Stomach smooth muscle (tissue), 2 donors: ENCODE measurements around the gene OTC.
A peak's percentile ranks its signal among the peaks of the same experiment; 100 is the strongest.

ENCODE experiments used
- H3K27ac ChIP-seq: one replicate; pipeline ENCODE4 v1.7.0; 2013; ENCODE audit warnings: mild to moderate bottlenecking, low read length, inconsistent platforms
- H3K27me3 ChIP-seq, 2 donors: one replicate each; pipeline ENCODE4 v1.7.0; 2013; ENCODE audit warnings: low read length in 2 of 2; ENCODE audit not compliant: insufficient read depth in 2 of 2, control insufficient read depth in 1 of 2
- H3K36me3 ChIP-seq, 2 donors: one replicate each; pipeline ENCODE4 v1.7.0; 2013; ENCODE audit warnings: low read length in 2 of 2; ENCODE audit not compliant: control insufficient read depth in 2 of 2, insufficient read depth in 2 of 2
- H3K4me1 ChIP-seq: one replicate; pipeline ENCODE4 v1.7.0; 2013; ENCODE audit warnings: low read length; ENCODE audit not compliant: control insufficient read depth, insufficient read depth
- H3K4me3 ChIP-seq, 2 donors: one replicate each; pipeline ENCODE4 v1.7.0; 2013; ENCODE audit warnings: low read length in 2 of 2
- H3K9ac ChIP-seq, 2 donors: one replicate each; pipeline ENCODE4 v1.7.0; 2013; ENCODE audit warnings: low read length in 2 of 2, mild to moderate bottlenecking in 1 of 2
- H3K9me3 ChIP-seq, 2 donors: one replicate each; pipeline ENCODE4 v1.7.0; 2013; ENCODE audit warnings: low read length in 2 of 2; ENCODE audit not compliant: control insufficient read depth in 2 of 2
- donor health status: healthy.
- donor health status: Pancreatic carcinoma.

The OTC gene

DNA sequence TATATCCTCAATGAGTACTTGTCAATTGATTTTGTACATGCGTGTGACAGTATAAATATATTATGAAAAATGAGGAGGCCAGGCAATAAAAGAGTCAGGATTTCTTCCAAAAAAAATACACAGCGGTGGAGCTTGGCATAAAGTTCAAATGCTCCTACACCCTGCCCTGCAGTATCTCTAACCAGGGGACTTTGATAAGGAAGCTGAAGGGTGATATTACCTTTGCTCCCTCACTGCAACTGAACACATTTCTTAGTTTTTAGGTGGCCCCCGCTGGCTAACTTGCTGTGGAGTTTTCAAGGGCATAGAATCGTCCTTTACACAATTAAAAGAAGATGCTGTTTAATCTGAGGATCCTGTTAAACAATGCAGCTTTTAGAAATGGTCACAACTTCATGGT is at the start of gene OTC:
Gene OTC (plus strand): TSS at position 243 of the 400 bp plus-strand sequence. CDS start 93 bp downstream, at position 336.
- Histone ChIP-seq H3K9me3 (peaks cover 0 to 2% of the 10 kb centered on the region in 2 donors), H3K4me1 (no peaks in the 10 kb centered on the region), H3K27me3 (peaks cover 0 to 10% of the 10 kb centered on the region in 2 donors), H3K9ac (no peak within 1 kb of the TSS), H3K4me3 (no peak within 1 kb of the TSS), H3K36me3 (no peaks in the 10 kb centered on the region), H3K27ac (no peak within 1 kb of the TSS)

DNA sequence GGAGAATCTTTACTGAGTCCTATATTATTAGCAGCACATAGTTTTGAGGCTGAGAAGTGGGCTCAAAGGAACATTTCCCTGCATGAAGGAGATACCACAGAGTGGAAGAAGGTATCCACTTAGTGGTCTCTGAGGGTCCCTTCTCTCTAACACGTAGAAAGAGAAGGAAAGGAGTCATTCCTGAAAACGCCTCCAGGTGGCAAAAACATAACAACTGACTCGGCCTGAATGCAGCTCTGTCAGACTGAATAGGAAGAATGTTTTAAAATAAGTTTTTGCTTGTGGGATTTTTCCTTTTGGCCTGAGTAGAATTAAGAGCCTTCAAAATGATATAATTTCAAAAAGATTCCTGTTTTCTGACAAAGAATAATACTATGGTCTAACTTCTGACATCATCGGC is 48.4 kb upstream of the OTC start:
- H3K4me1 ChIP-seq, result no peaks in the 10 kb centered on the region
- H3K36me3 ChIP-seq, result no peaks in the 10 kb centered on the region
- peaks cover 0 to 2% of the 10 kb centered on the region in 2 donors for H3K27me3 ChIP-seq
- H3K27ac ChIP-seq, result no peak overlapping the region
- no peaks in the 10 kb centered on the region for H3K9me3 ChIP-seq
- H3K9ac ChIP-seq, result no peak overlapping the region
- no peak overlapping the region for H3K4me3 ChIP-seq

DNA sequence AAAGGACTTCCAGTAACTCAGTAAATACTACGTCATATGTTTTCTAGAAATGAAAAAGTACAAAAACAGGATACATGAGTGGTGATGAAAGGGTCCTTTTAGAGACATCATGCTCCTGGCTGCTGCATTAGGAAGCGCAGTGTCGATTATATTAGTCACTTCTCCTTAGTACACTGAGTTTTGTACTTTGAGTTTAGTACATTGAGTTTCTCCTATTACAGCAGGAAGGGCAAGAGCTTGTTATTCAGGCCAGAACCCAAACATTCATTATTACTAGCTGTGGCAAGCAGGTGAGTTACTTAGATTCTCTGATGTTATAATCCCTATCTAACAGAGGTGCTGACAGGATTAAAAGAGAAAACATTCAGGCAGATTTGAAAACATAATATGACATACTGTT is 46.4 kb upstream of the OTC start:
- Histone ChIP-seq H3K9me3 (no peaks in the 10 kb centered on the region), H3K27me3 (peaks cover 0 to 2% of the 10 kb centered on the region in 2 donors), H3K4me1 (no peaks in the 10 kb centered on the region), H3K4me3 (no peak overlapping the region), H3K27ac (no peak overlapping the region), H3K36me3 (no peaks in the 10 kb centered on the region), H3K9ac (no peak overlapping the region)

DNA sequence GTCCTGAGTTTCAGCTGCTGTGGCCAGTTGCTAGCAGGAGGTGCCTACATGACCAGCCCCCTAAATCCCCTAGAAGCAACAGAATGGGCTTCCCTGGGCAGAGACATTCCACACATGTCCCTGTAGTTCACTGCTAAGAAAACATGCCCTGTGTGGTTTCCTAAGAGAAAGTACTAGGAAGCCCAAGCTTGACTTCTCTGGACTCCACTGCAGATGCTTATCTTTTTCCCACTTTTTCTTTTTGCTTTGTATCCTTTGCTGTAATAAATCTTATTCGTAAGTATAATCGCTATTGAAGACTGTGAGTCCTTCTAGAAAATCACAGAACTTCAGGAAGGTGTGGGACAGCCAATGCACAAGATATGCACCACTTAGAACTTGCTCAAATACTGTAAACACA is 40.7 kb upstream of the OTC start:
- Histone ChIP-seq H3K36me3 (no peaks in the 10 kb centered on the region), H3K27ac (no peak overlapping the region)

DNA sequence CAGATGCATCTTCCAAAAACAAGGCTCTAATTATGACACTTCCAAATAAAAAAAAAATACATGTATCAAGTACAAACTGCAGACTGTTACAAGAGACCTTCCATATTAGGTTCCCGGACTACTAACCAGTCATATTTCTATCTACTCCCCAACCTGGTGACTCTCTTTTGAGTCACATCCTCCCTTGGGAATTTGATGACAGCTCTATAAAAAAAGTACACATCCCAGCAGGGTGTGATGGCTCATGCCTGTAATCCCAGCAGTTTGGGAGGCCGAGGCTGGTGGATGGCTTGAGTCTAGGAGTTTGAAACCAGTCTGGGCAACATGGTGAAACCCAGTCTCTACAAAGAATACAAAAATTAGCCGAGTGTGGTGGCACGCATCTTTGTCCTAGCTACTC is 40.0 kb upstream of the OTC start:
- Histone ChIP-seq H3K36me3 (no peaks in the 10 kb centered on the region), H3K9ac (no peak overlapping the region), H3K27me3 (no peaks in the 10 kb centered on the region), H3K27ac (no peak overlapping the region), H3K9me3 (no peaks in the 10 kb centered on the region), H3K4me3 (no peak overlapping the region), H3K4me1 (no peaks in the 10 kb centered on the region)

More for the DNA sequence above, 40.7 kb upstream of the OTC start:
- H3K9ac ChIP-seq, result no peak overlapping the region
- no peaks in the 10 kb centered on the region for H3K27me3 ChIP-seq
- no peak overlapping the region for H3K4me3 ChIP-seq
- H3K4me1 ChIP-seq, result no peaks in the 10 kb centered on the region
- no peaks in the 10 kb centered on the region for H3K9me3 ChIP-seq

DNA sequence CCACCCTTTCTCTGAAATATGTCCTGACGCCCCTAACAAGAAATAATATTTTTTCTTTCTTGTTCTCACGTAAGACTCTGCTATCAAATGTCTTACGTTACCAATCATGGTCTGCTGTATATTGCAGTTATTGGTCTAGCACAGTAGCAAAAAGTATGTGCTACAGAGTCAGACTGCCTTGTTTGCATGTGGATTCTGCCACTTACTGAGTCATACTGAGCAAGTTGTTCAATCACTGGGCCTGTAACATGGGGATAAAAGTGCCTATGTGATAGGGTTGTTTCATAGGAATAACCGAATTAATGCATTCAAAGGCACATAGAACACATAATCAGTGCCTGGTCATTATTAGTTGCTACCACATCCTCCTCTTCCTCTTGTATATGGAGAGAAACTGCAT is 39.2 kb upstream of the OTC start:
- Histone ChIP-seq H3K36me3 (no peaks in the 10 kb centered on the region), H3K27me3 (no peaks in the 10 kb centered on the region), H3K4me3 (no peak overlapping the region), H3K4me1 (no peaks in the 10 kb centered on the region), H3K27ac (no peak overlapping the region), H3K9ac (no peak overlapping the region), H3K9me3 (no peaks in the 10 kb centered on the region)

DNA sequence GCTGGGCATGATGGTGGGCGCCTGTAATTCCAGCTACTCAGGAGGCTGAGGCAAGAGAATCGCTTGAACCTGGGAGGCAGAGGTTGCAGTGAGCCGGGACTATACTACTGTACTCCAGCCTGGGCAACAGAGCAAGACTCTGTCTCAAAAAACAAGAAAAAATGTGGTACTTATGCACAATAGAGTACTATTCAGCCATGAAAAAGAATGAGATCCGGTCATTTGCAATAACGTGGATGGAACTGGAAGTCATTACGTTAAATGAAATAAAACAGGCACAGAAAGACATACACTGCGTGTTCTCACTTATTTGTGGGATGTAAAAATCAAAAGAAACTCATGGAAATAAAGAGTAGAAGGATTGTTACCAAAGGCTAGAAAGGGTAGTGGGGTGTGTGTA is 37.2 kb upstream of the OTC start:
- H3K27me3 ChIP-seq, result no peaks in the 10 kb centered on the region
- H3K4me1 ChIP-seq, result no peaks in the 10 kb centered on the region
- H3K4me3 ChIP-seq, result no peak overlapping the region
- H3K9me3 ChIP-seq, result no peaks in the 10 kb centered on the region
- no peak overlapping the region for H3K27ac ChIP-seq
- H3K36me3 ChIP-seq, result no peaks in the 10 kb centered on the region
- H3K9ac ChIP-seq, result no peak overlapping the region

DNA sequence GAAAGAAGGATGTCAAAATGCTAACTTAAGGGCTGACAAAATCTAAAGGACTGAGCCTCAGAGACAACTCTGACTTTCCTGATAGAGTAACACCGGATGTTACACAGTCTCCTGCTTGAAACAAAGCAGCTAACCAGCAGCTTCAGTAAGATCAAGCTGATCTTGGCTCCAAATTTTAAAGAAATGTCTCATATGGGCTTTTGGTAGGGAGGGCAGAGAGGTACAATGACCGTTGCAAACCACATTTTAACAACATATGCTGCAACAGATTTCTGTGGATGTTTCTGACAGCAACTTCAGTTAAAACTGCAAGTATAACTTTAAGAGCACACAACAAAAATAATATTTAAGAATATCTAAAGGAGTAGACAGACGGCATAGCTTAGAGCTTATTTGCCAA is 34.2 kb upstream of the OTC start:
- Histone ChIP-seq H3K27ac (no peak overlapping the region), H3K4me3 (no peak overlapping the region), H3K4me1 (no peaks in the 10 kb centered on the region), H3K36me3 (no peaks in the 10 kb centered on the region), H3K9ac (no peak overlapping the region), H3K27me3 (no peaks in the 10 kb centered on the region), H3K9me3 (no peaks in the 10 kb centered on the region)

DNA sequence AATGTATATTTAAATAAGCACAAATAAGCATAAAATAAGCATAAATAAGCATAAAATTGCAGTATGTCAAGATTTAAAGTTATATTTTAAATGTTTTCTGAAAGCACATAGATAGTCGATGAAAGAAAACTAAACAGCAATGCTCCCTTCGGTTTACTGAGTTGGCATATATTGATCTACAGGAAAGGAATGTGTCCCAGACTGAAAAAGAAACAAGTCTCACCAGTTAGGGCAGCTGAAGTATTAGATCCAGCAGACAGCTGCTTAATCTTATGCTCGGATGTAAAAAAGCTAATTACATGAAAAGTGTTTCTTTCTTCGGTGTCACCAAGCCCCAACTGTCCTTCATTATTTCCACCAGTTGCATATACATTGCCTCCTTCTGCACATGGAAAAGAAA is 33.8 kb upstream of the OTC start:
- Histone ChIP-seq H3K27me3 (no peaks in the 10 kb centered on the region), H3K27ac (no peak overlapping the region), H3K36me3 (no peaks in the 10 kb centered on the region), H3K4me1 (no peaks in the 10 kb centered on the region), H3K4me3 (no peak overlapping the region), H3K9ac (no peak overlapping the region), H3K9me3 (no peaks in the 10 kb centered on the region)

DNA sequence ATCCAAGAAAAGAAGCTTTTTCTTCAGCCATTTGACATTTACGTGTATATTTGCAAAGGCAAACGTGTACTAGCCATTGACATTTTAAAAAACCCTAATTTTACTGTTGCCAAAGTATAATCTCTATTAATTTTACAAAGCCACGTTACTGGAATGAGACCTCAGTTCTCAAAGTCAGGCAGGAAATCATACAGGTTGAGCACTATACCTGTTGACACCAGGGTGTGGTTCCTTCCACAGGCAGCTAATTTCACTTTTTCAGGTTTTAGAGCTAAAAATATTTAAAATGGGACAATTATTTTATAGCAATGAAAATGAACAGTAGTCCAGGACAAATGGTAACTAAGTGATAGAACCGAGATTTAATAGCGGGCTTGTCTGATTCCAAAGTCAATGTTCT is 31.6 kb upstream of the OTC start:
- Histone ChIP-seq H3K27me3 (no peaks in the 10 kb centered on the region), H3K4me1 (no peaks in the 10 kb centered on the region), H3K36me3 (no peaks in the 10 kb centered on the region), H3K9me3 (no peaks in the 10 kb centered on the region), H3K4me3 (no peak overlapping the region), H3K27ac (no peak overlapping the region), H3K9ac (no peak overlapping the region)

DNA sequence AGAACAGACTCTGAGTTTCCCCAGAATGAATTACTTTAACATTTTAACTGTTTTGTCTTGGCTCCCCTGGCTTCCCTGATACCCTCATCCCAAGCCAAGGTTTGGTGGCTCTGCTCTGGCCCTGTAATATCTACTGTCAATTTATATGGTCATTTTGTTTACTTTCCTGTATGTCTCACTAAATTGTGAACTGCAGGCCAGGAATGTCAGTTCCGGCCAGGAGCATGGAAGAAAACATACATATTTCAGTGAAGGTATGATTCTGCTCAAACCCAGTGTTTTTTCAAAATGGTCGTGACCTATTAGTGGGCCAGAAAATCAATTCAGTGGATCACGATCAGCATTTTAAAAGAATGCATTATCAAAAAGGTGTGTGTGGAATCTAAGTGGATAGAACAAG is 26.3 kb upstream of the OTC start:
- H3K36me3 ChIP-seq, result no peaks in the 10 kb centered on the region
- H3K4me3 ChIP-seq, result peak overlapping the region; percentile 60 to 78
- peak overlapping the region in 1 of 2 donors; percentile 72 for H3K9ac ChIP-seq
- no peak overlapping the region for H3K27ac ChIP-seq
- peaks cover 3% of the 10 kb centered on the region for H3K4me1 ChIP-seq
- peaks cover 0 to 12% of the 10 kb centered on the region in 2 donors for H3K27me3 ChIP-seq
- no peaks in the 10 kb centered on the region for H3K9me3 ChIP-seq
